ENCODE data around the gene CTSK. TPM values are rescaled to one million over a fixed set of nuclear protein-coding genes. Genes with fewer than 3 reads are reported as not detected.

Gene CTSK
- total RNA-seq, 4 donors from 2014 or later, result 46.3 to 98.0 (median 64.2) TPM

Other genes with a start within 250 kb of the CTSK start
- gene MCL1, start 228.7 kb downstream of the CTSK start, total RNA-seq, result 100 to 1,000 TPM; 211 to 307 (median 270) TPM
- 100 to 1,000 TPM; 266 to 384 (median 291) TPM for gene ENSA, start 178.6 kb downstream of the CTSK start, total RNA-seq
- 10 to 100 TPM; 18.4 to 36.6 (median 25.7) TPM for gene GOLPH3L, start 111.1 kb downstream of the CTSK start, total RNA-seq
- 10 to 100 TPM in 1 of 4 donors, 1 to 10 TPM in 2, not detected in 1; 6.7 to 11.3 (median 8.4) TPM for gene HORMAD1, start 87.4 kb downstream of the CTSK start, total RNA-seq
- gene CTSS, start 42.5 kb downstream of the CTSK start, total RNA-seq, result 10 to 100 TPM in 3 of 4 donors, 1 to 10 TPM in 1; 6.7 to 21.7 (median 15.5) TPM
- gene ARNT, start 68.3 kb upstream of the CTSK start, total RNA-seq, result 10 to 100 TPM; 32.7 to 79.0 (median 41.7) TPM
- not detected for gene CTXND2, start 78.9 kb upstream of the CTSK start, total RNA-seq
- gene SETDB1, start 118.1 kb upstream of the CTSK start, total RNA-seq, result 10 to 100 TPM; 25.0 to 61.9 (median 38.5) TPM
- gene CERS2, start 166.6 kb upstream of the CTSK start, total RNA-seq, result 10 to 100 TPM; 46.5 to 57.9 (median 51.4) TPM
- 10 to 100 TPM; 17.6 to 67.5 (median 45.8) TPM for gene ANXA9, start 174.0 kb upstream of the CTSK start, total RNA-seq
- 10 to 100 TPM; 31.7 to 59.1 (median 35.8) TPM for gene MINDY1, start 198.6 kb upstream of the CTSK start, total RNA-seq
- gene PRUNE1, start 200.2 kb upstream of the CTSK start, total RNA-seq, result 10 to 100 TPM; 16.5 to 24.2 (median 20.4) TPM
- 100 to 1,000 TPM; 196 to 492 (median 251) TPM for gene BNIPL, start 228.3 kb upstream of the CTSK start, total RNA-seq
- 1 to 10 TPM; 2.7 to 4.7 (median 3.9) TPM for gene C1orf56, start 239.5 kb upstream of the CTSK start, total RNA-seq